HG03175 (cell line): ENCODE results near the gene MRO.
"Not testable (repeated sequence)": the region's sequence is repeated elsewhere in the genome, so short reads cannot be mapped to it uniquely, and the experiment has no call there.

ENCODE experiments used
- ATAC-seq: cut with Tn5 transposase; IDR thresholded peaks from one replicate; pipeline ENCODE4 v1.9.1; 2021; ENCODE audit warnings: mild to moderate bottlenecking, moderate library complexity; ENCODE audit not compliant: unreplicated experiment

Gene MRO

GRCh38 chr18:50819728-50820378, at the start of gene MRO:
TSS of gene MRO (minus strand) at chr18:50820016. CDS start at chr18:50809400, 10,616 bp downstream.
- peak; percentile 92 for ATAC-seq

GRCh38 chr18:50869150-50869549, 49.3 kb upstream of the MRO start:
- no peak for ATAC-seq

GRCh38 chr18:50866765-50867164, 46.9 kb upstream of the MRO start:
- ATAC-seq, result no peak

GRCh38 chr18:50863840-50864375, 44.1 kb upstream of the MRO start:
- ATAC-seq, result no peak

- no peak for ATAC-seq
Measured at GRCh38 chr18:50862401-50862800, 42.6 kb upstream of the MRO start.

- ATAC-seq, result no peak
Measured at GRCh38 chr18:50861617-50862016, 41.8 kb upstream of the MRO start.

- ATAC-seq, result no peak
Measured at GRCh38 chr18:50859793-50860555, 40.2 kb upstream of the MRO start.

GRCh38 chr18:50857694-50858093, 37.9 kb upstream of the MRO start:
- ATAC-seq, result no peak

- not testable (repeated sequence) for ATAC-seq
Measured at GRCh38 chr18:50857166-50857565, 37.4 kb upstream of the MRO start.

- ATAC-seq, result no peak
Measured at GRCh38 chr18:50855976-50856757, 36.4 kb upstream of the MRO start.

GRCh38 chr18:50853863-50854271, 34.1 kb upstream of the MRO start:
- ATAC-seq, result no peak

GRCh38 chr18:50850307-50851065, 30.7 kb upstream of the MRO start:
- ATAC-seq, result no peak

- no peak for ATAC-seq
Measured at GRCh38 chr18:50849419-50849821, 29.6 kb upstream of the MRO start.

- ATAC-seq, result no peak
Measured at GRCh38 chr18:50848991-50849390, 29.2 kb upstream of the MRO start.

GRCh38 chr18:50848061-50848551, 28.3 kb upstream of the MRO start:
- no peak for ATAC-seq

- no peak for ATAC-seq
Measured at GRCh38 chr18:50847192-50847591, 27.4 kb upstream of the MRO start.

- no peak for ATAC-seq
Measured at GRCh38 chr18:50844960-50845359, 25.1 kb upstream of the MRO start.

GRCh38 chr18:50844554-50844953, 24.7 kb upstream of the MRO start:
- no peak for ATAC-seq

GRCh38 chr18:50842846-50843245, 23.0 kb upstream of the MRO start:
- ATAC-seq, result no peak

- ATAC-seq, result no peak
Measured at GRCh38 chr18:50839996-50840395, 20.2 kb upstream of the MRO start.

- ATAC-seq, result no peak
Measured at GRCh38 chr18:50839341-50839740, 19.5 kb upstream of the MRO start.
